HepG2 (cell line): ENCODE results near the gene FAM174B. TPM values are rescaled to one million over a fixed set of nuclear protein-coding genes. Genes with fewer than 3 reads are reported as not detected.

Experiments used
- EHMT2 ChIP-seq: fragments of 200-600 bp; sonication (generic); IDR thresholded peaks from 2 replicates; pipeline ENCODE4 v1.7.0; 2017; ENCODE audit warnings: antibody characterized with exemption, low read depth, low read length, borderline replicate concordance
- FOXK1 ChIP-seq: sonication (generic); formaldehyde crosslinking; IDR thresholded peaks from 2 replicates; pipeline ENCODE4 v1.4.0; 2020; ENCODE audit warnings: low read depth, missing genetic modification reagents, borderline replicate concordance
- KLF11 ChIP-seq: IDR thresholded peaks from 2 replicates; pipeline ENCODE4 v1.6.1; 2016; ENCODE audit warnings: missing compliant biosample characterization
- MBD4 ChIP-seq: IDR thresholded peaks from 2 replicates; pipeline ENCODE4 v1.6.1; 2012; ENCODE audit warnings: low read length, inconsistent platforms, borderline replicate concordance
- MBNL3 ChIP-seq: fragments of 250-450 bp; sonication (Bioruptor Pico); conservative IDR thresholded peaks from 2 replicates; pipeline ENCODE4 v1.8.0; 2022; ENCODE audit warnings: mild to moderate bottlenecking, inconsistent platforms
- SATB2 ChIP-seq: sonication (generic); formaldehyde crosslinking; IDR thresholded peaks from 2 replicates; pipeline ENCODE4 v1.5.0; 2020; ENCODE audit warnings: missing genetic modification reagents
- SRSF9 ChIP-seq: fragments of 200-400 bp; formaldehyde crosslinking; IDR thresholded peaks from 2 replicates; pipeline ENCODE4 v1.6.1; 2018; ENCODE audit warnings: borderline replicate concordance, mild to moderate bottlenecking, low read depth, low read length; ENCODE audit not compliant: insufficient read depth, poor library complexity, severe bottlenecking
- TAF1 ChIP-seq: sonication (generic); formaldehyde crosslinking; IDR thresholded peaks from 2 replicates; pipeline ENCODE4 v1.4.0; 2020; ENCODE audit warnings: missing genetic modification reagents
- TBP ChIP-seq: sonication (generic); formaldehyde crosslinking; IDR thresholded peaks from 2 replicates; pipeline ENCODE4 v1.5.0; 2020; ENCODE audit warnings: missing genetic modification reagents
- TMF1 ChIP-seq: sonication (generic); formaldehyde crosslinking; IDR thresholded peaks from 2 replicates; pipeline ENCODE4 v1.8.1; 2022; ENCODE audit warnings: low read depth, missing genetic modification reagents
- TSC22D2 ChIP-seq: sonication (generic); formaldehyde crosslinking; IDR thresholded peaks from 2 replicates; pipeline ENCODE4 v1.5.1; 2020; ENCODE audit warnings: missing genetic modification reagents, mild to moderate bottlenecking, borderline replicate concordance
- ZFP36L1 ChIP-seq: sonication (generic); formaldehyde crosslinking; IDR thresholded peaks from 2 replicates; pipeline ENCODE4 v1.8.0; 2022; ENCODE audit warnings: mild to moderate bottlenecking, missing genetic modification reagents, moderate library complexity
- ZNF773 ChIP-seq: sonication (generic); formaldehyde crosslinking; IDR thresholded peaks from 2 replicates; pipeline ENCODE4 v1.4.0; 2020; ENCODE audit warnings: missing genetic modification reagents, borderline replicate concordance
- ZSCAN31 ChIP-seq: sonication (generic); formaldehyde crosslinking; IDR thresholded peaks from 2 replicates; pipeline ENCODE4 v1.5.0; 2020; ENCODE audit warnings: low read depth, mild to moderate bottlenecking, missing genetic modification reagents
- polyA plus RNA-seq, 8 experiments: library from polyadenylated mRNA; depleted of rRNA in 3 of 8; stranded (reverse) in 7 of 8; unstranded in 1 of 8; fragments of >200 nt; fragmentation: Illumina TruSeq in 4 of 8; extraction: Trizol in 4 of 8; gene quantifications; 2 replicates each; pipeline versions ENCODE4 v1.2.1 to v1.2.3, GENCODE V29; 2011 to 2016; ENCODE audit warnings: low read depth in 4 of 8, missing spikeins in 1 of 8, mixed read lengths in 1 of 8; ENCODE audit not compliant: insufficient read depth in 1 of 8
- total RNA-seq, 5 experiments: library from RNA; depleted of rRNA; stranded (reverse); fragments of >200 nt; fragmentation: Illumina TruSeq; extraction: Trizol; gene quantifications; 2 replicates each; pipeline ENCODE4 v1.2.3, GENCODE V29; 2016; ENCODE audit warnings: low read depth in 1 of 5
- TF ChIP-seq, protein P1 (sequence below): fragments of 450-650 bp; IDR thresholded peaks from 2 replicates; pipeline ENCODE4 v1.6.1; 2017; ENCODE audit warnings: mild to moderate bottlenecking
- TF ChIP-seq, protein P2 (sequence below): sonication (generic); formaldehyde crosslinking; IDR thresholded peaks from 2 replicates; pipeline ENCODE4 v1.9.0; 2021; ENCODE audit warnings: missing genetic modification reagents, borderline replicate concordance
- TF ChIP-seq, protein P3 (sequence below): sonication (generic); formaldehyde crosslinking; IDR thresholded peaks from 2 replicates; pipeline ENCODE4 v1.5.1; 2020; ENCODE audit warnings: mild to moderate bottlenecking, missing genetic modification reagents, borderline replicate concordance

The FAM174B gene
- total and polyA plus RNA-seq, 2 of the 13 experiments (the other 11 are each of a cell fraction or from before 2014, with no cell fraction given), result 0.90 to 2.1 TPM

GRCh38 chr15:92617549-92618520 is 37.7 kb downstream of the FAM174B start (continued):
- no peak for TF ChIP-seq TBP (CRISPR knock-in tag)
- TF ChIP-seq TAF1 (CRISPR knock-in tag), result no peak
- TF ChIP-seq KLF11 (CRISPR knock-in tag), result no peak
- no peak for TF ChIP-seq TSC22D2 (CRISPR knock-in tag)
- no peak for TF ChIP-seq ZFP36L1 (CRISPR knock-in tag)
- TF ChIP-seq MBD4, result no peak
- TF ChIP-seq, protein P1, sequence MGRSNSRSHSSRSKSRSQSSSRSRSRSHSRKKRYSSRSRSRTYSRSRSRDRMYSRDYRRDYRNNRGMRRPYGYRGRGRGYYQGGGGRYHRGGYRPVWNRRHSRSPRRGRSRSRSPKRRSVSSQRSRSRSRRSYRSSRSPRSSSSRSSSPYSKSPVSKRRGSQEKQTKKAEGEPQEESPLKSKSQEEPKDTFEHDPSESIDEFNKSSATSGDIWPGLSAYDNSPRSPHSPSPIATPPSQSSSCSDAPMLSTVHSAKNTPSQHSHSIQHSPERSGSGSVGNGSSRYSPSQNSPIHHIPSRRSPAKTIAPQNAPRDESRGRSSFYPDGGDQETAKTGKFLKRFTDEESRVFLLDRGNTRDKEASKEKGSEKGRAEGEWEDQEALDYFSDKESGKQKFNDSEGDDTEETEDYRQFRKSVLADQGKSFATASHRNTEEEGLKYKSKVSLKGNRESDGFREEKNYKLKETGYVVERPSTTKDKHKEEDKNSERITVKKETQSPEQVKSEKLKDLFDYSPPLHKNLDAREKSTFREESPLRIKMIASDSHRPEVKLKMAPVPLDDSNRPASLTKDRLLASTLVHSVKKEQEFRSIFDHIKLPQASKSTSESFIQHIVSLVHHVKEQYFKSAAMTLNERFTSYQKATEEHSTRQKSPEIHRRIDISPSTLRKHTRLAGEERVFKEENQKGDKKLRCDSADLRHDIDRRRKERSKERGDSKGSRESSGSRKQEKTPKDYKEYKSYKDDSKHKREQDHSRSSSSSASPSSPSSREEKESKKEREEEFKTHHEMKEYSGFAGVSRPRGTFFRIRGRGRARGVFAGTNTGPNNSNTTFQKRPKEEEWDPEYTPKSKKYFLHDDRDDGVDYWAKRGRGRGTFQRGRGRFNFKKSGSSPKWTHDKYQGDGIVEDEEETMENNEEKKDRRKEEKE, result no peak
- TF ChIP-seq EHMT2, result no peak
- no peak for TF ChIP-seq ZNF773 (CRISPR knock-in tag)
- TF ChIP-seq FOXK1 (CRISPR knock-in tag), result 0 out of 2 replicates have a peak, but pooled peaks have one; percentile 31
- no peak for TF ChIP-seq TMF1 (CRISPR knock-in tag)
- TF ChIP-seq, protein P2, sequence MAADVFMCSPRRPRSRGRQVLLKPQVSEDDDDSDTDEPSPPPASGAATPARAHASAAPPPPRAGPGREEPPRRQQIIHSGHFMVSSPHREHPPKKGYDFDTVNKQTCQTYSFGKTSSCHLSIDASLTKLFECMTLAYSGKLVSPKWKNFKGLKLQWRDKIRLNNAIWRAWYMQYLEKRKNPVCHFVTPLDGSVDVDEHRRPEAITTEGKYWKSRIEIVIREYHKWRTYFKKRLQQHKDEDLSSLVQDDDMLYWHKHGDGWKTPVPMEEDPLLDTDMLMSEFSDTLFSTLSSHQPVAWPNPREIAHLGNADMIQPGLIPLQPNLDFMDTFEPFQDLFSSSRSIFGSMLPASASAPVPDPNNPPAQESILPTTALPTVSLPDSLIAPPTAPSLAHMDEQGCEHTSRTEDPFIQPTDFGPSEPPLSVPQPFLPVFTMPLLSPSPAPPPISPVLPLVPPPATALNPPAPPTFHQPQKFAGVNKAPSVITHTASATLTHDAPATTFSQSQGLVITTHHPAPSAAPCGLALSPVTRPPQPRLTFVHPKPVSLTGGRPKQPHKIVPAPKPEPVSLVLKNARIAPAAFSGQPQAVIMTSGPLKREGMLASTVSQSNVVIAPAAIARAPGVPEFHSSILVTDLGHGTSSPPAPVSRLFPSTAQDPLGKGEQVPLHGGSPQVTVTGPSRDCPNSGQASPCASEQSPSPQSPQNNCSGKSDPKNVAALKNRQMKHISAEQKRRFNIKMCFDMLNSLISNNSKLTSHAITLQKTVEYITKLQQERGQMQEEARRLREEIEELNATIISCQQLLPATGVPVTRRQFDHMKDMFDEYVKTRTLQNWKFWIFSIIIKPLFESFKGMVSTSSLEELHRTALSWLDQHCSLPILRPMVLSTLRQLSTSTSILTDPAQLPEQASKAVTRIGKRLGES (CRISPR knock-in tag), result no peak
- no peak for TF ChIP-seq SATB2
- no peak for TF ChIP-seq SRSF9
- no peak for TF ChIP-seq ZSCAN31 (CRISPR knock-in tag)
- TF ChIP-seq MBNL3 (CRISPR knock-in tag), result no peak
- TF ChIP-seq, protein P3, sequence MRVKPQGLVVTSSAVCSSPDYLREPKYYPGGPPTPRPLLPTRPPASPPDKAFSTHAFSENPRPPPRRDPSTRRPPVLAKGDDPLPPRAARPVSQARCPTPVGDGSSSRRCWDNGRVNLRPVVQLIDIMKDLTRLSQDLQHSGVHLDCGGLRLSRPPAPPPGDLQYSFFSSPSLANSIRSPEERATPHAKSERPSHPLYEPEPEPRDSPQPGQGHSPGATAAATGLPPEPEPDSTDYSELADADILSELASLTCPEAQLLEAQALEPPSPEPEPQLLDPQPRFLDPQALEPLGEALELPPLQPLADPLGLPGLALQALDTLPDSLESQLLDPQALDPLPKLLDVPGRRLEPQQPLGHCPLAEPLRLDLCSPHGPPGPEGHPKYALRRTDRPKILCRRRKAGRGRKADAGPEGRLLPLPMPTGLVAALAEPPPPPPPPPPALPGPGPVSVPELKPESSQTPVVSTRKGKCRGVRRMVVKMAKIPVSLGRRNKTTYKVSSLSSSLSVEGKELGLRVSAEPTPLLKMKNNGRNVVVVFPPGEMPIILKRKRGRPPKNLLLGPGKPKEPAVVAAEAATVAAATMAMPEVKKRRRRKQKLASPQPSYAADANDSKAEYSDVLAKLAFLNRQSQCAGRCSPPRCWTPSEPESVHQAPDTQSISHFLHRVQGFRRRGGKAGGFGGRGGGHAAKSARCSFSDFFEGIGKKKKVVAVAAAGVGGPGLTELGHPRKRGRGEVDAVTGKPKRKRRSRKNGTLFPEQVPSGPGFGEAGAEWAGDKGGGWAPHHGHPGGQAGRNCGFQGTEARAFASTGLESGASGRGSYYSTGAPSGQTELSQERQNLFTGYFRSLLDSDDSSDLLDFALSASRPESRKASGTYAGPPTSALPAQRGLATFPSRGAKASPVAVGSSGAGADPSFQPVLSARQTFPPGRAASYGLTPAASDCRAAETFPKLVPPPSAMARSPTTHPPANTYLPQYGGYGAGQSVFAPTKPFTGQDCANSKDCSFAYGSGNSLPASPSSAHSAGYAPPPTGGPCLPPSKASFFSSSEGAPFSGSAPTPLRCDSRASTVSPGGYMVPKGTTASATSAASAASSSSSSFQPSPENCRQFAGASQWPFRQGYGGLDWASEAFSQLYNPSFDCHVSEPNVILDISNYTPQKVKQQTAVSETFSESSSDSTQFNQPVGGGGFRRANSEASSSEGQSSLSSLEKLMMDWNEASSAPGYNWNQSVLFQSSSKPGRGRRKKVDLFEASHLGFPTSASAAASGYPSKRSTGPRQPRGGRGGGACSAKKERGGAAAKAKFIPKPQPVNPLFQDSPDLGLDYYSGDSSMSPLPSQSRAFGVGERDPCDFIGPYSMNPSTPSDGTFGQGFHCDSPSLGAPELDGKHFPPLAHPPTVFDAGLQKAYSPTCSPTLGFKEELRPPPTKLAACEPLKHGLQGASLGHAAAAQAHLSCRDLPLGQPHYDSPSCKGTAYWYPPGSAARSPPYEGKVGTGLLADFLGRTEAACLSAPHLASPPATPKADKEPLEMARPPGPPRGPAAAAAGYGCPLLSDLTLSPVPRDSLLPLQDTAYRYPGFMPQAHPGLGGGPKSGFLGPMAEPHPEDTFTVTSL (CRISPR knock-in tag), result peak; percentile 78
